Fibroblast of villous mesenchyme (primary cell): ENCODE results near the gene DUSP28. TPM values are rescaled to one million over a fixed set of nuclear protein-coding genes. Genes with fewer than 3 reads are reported as not detected.

ENCODE experiments used
- DNase-seq: peaks from one replicate; pipeline ENCODE4 v3.0.0-alpha.2; 2010; ENCODE audit warnings: low read depth
- H3K4me3 ChIP-seq: 2 replicates; pipeline ENCODE4 v1.5.1; 2011; ENCODE audit warnings: low read depth, mild to moderate bottlenecking, low read length
- total RNA-seq: library from RNA; depleted of rRNA; stranded (reverse); fragments of >200 nt; gene quantifications from 2 replicates; pipeline ENCODE4 v1.2.3, GENCODE V29; 2012
- TF ChIP-seq, protein P1 (sequence below): IDR thresholded peaks from 2 replicates; pipeline ENCODE4 v1.5.1; 2012; ENCODE audit warnings: low read depth, mild to moderate bottlenecking, low read length; ENCODE audit not compliant: insufficient read depth

DUSP28 gene
- total RNA-seq, 1 donor: 3.5 TPM

DNA sequence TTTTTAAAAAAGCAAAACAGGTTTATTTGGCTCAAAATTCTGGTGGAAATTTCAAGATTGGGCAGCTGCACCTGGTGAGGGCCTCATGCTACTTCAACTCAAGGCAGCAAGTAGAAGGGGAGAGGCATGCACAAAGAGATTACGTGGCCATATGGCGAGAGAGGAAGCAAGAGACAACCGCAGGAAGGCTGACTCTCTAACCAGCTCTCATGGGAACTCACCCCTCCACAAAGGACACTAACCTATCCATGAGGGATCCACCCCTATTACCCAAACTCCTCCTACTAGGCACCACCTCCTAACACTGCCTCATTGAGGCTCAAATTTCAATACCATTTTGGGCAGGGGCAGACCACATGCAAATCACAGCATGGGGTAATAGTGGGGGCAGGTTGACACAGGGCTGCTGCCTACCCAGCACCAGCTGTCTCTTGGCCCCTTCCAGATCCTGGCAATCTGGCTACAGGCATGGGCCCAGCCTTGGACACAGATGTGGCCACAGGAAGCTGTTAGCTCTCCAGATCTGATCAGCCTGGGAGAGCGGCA is 24.4 kb downstream of the DUSP28 start:
- no peak overlapping the region for H3K4me3 ChIP-seq
- peak; percentile 89 for DNase-seq
- TF ChIP-seq, protein P1, sequence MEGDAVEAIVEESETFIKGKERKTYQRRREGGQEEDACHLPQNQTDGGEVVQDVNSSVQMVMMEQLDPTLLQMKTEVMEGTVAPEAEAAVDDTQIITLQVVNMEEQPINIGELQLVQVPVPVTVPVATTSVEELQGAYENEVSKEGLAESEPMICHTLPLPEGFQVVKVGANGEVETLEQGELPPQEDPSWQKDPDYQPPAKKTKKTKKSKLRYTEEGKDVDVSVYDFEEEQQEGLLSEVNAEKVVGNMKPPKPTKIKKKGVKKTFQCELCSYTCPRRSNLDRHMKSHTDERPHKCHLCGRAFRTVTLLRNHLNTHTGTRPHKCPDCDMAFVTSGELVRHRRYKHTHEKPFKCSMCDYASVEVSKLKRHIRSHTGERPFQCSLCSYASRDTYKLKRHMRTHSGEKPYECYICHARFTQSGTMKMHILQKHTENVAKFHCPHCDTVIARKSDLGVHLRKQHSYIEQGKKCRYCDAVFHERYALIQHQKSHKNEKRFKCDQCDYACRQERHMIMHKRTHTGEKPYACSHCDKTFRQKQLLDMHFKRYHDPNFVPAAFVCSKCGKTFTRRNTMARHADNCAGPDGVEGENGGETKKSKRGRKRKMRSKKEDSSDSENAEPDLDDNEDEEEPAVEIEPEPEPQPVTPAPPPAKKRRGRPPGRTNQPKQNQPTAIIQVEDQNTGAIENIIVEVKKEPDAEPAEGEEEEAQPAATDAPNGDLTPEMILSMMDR: no peak

DNA sequence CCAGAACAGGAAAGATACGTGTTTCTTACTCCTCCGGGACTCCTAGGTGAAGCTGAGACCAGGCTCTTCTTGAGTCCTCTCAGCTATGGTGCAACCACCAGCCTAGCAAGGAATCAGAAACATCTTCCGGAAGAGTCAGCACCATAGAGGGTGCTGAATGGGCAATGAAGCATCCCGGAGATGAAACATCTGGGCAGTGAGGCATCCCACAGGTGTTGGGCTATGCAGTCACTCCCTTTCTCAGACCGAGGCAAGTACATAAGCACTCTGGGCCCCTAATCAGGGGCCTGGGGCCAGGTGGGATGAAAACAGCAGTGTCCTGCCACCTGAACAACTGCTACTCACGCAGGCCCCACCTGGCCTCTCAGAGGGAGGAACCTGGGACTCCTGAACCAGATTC is 24.9 kb downstream of the DUSP28 start:
- H3K4me3 ChIP-seq: peak overlapping the region; percentile 82
- TF ChIP-seq, protein P1: no peak
- no peak for DNase-seq

DNA sequence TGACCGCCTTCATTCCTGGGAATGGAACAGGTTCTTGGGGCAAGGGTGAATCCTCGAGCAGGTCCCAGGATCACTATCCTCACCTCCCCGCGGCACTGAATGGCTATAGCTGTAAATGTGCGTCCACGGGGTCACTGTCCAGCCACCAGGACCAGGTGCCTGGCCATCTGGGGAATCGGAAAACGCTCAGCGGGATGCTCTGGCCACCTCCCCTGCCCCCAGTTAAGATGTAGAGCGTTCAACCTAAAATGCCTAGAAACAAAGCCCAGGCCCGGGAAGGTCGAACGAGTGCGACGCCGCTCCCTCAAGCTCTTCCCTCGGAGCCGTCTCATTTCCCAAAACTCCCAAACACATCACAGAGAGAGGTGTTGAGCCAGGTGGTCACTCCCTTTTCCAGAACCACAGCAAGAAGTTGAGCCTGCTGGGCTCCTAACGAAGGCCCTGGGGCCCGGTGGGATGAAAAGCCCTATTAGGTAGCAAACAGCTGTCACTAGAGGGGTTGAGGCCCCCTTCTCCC is 25.6 kb downstream of the DUSP28 start:
- H3K4me3 ChIP-seq: peak overlapping the region; percentile 82
- DNase-seq: no peak
- TF ChIP-seq, protein P1: no peak

DNA sequence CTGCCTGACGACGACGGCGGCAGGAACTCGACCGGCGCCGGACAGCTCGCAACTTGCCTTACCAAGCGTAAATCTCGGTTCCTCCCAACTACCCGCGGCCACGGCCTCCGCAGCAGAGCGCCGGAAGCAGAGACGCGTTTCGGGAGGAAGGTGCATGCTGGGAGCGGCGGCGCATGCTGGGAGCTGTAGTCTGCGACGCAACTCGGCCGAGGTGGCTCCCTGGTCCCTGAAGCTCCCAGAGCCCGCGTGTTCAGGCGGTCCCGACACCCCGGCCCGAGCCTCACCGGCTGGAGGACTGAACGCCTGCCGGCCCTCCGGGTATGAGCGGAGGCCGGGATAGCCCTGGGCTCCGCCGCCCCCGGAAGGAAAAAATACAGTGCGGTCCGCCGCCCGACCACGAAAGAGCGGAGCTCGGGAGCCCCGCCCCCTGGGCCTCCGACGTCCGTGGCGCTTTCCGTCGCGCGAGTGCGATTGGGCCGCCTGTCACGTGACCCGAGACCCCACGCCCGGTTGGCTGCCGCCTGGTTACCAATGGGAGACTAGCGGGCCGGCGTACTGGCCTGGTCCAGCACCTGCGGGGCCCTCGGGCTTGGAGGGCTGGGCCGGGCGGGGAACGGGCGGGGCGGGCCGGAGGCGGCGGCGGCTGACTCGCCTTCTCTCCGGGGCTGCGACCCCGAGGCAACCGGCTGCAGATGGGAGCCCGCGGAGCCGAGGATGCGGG is 26.2 kb downstream of the DUSP28 start, which contains the start of gene CAPN10:
CAPN10 (plus strand) TSS at position 537 of the 721 bp plus-strand sequence; CDS start at position 715, 178 bp downstream.
- TF ChIP-seq, protein P1: no peak
- DNase-seq: peak; percentile 95
- H3K4me3 ChIP-seq: peak within 1 kb of the TSS; percentile 82

DNA sequence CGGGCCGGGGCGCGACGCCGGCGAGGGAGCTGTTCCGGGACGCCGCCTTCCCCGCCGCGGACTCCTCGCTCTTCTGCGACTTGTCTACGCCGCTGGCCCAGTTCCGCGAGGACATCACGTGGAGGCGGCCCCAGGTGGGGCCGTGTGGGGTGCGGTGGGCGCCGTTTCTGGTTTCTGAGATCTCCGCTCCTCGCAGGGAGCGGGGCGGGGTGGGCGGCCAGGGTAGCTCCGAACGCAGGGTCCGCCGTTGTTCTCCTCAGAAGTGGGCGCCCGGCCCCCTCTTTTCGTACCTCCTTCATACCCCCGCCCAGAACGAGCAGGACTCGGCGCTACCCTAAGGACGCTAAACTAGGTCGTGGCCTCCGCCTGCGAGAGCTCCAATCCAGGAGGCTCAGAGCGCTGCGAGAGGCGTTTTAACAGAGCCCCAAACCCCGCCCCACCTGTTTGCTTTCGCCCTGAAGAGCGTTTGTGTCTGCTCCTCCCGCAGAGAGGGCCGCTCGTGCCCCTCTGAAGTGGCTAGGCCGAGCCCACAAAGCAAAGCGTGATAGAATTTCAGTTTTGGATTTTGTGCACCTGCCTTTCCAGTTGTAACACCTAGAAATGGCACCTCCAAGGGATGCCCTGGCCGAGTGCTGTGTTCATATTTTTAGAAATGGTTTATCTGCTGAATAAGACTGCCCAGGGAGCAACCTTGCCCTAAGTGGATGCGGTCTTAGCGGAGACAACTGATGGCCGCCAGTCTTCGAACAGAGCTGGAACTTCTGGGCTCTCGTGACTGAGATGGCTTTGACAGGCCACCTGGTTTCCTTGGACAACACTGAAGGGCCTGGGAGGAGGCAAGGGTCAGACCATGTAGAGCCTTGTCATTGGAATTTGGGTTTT is 27.0 kb downstream of the DUSP28 start:
- DNase-seq: no peak
- peak overlapping the region; percentile 82 for H3K4me3 ChIP-seq
- TF ChIP-seq, protein P1: no peak

DNA sequence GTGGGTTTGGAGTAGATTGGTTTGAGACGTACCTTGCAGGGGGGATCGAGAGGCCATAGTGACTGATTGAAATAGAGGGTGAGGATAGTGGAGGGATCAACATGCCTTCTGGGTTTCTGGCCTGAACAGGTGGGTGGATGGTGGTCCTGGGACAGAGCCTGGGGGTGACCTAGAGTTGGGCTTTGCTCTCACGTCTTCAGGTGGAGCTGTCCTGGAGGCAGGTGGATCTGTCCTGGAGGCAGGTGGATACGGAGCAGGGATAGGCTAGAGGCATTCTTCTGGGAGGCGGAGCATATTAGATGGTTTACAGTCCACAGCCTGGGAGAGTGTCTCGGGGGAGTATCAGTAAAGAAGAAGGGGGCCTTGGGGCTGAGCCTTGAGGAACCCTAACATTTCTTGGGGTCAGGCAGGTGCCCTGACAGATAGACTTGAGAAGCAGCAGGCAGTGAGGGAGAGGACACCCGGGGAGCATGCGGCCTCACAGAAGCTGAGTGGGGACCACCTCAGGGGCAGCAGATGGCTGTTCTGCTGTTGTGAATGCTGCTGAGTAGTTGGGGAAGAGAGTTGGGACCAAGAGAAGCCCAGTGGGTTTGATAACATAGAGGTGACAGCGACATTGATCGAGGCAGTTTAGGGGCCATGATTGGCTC is 28.0 kb downstream of the DUSP28 start:
- TF ChIP-seq, protein P1: no peak
- DNase-seq: no peak
- H3K4me3 ChIP-seq: peak overlapping the region; percentile 82
